Body of pancreas (tissue), 4 donors: ENCODE data around the gene LAX1. TPM values are rescaled to one million over a fixed set of nuclear protein-coding genes. Genes with fewer than 3 reads are reported as not detected.
"Not testable (repeated sequence)": the region's sequence is repeated elsewhere in the genome, so short reads cannot be mapped to it uniquely, and the experiment has no call there.

Experiments used
- ATAC-seq: fragments of 150-250 bp; one replicate; pipeline ENCODE4 v1.9.1; 2016
- DNase-seq, 4 donors: peaks; one replicate each; pipeline ENCODE4 v3.0.0-alpha.2; 2019
- H3K27ac ChIP-seq, 4 donors: fragments of 200-600 bp; sonication (generic); 1 replicate in 3 of 4; 2 replicates in 1 of 4; pipeline versions ENCODE4 v1.5.1 to v1.6.1; 2016 to 2019; ENCODE audit warnings: mild to moderate bottlenecking in 1 of 4, mixed read lengths in 1 of 4, moderate library complexity in 1 of 4
- H3K27me3 ChIP-seq, 2 donors: fragments of 200-600 bp; sonication (generic); one replicate each; pipeline ENCODE4 v1.6.0; 2016; ENCODE audit warnings: mild to moderate bottlenecking in 1 of 2
- H3K36me3 ChIP-seq, 2 donors: fragments of 200-600 bp; sonication (generic); replicated peaks in 1 of 2; 2 replicates each; pipeline ENCODE4 v1.5.1; 2016; ENCODE audit warnings: low read depth in 2 of 2; ENCODE audit not compliant: insufficient read depth in 1 of 2
- H3K4me1 ChIP-seq: fragments of 200-600 bp; sonication (generic); one replicate; pipeline ENCODE4 v1.6.0; 2016
- H3K4me3 ChIP-seq, 2 donors: fragments of 200-600 bp; sonication (generic); 1 replicate in 1 of 2; 2 replicates in 1 of 2; pipeline ENCODE4 v1.5.1; 2016 to 2019
- H3K9me3 ChIP-seq, 3 donors: fragments of 200-600 bp; sonication (generic); 1 replicate in 2 of 3; 2 replicates in 1 of 3; pipeline ENCODE4 v1.5.1; 2016
- CTCF ChIP-seq, 7 experiments: fragments of 450-650 bp in 4 of 7; fragments of 200-600 bp in 3 of 7; sonication (generic) in 3 of 7; IDR thresholded peaks; one replicate each; pipeline ENCODE4 v1.5.1; 2016 to 2019; ENCODE audit warnings: antibody characterized with exemption in 7 of 7
- POLR2A ChIP-seq, 3 donors: fragments of 450-650 bp; IDR thresholded peaks; one replicate each; pipeline ENCODE4 v1.6.1; 2016; ENCODE audit warnings: antibody characterized with exemption in 3 of 3, mild to moderate bottlenecking in 2 of 3
- WGBS, 2 donors: methylation state at CpG; one replicate each; pipeline ENCODE4 v1.1.5; 2017; 5-methylcytosine and 5-hydroxymethylcytosine counted together
- intact Hi-C: fragments of 100-400 bp; cut with DNase I; formaldehyde crosslinking; loops from one replicate; pipeline ENCODE4 v1.15.1; 2023
- total RNA-seq, 2 donors: library from RNA; depleted of rRNA; stranded (reverse); fragments of >200 nt; gene quantifications; one replicate each; pipeline ENCODE4 v1.1.0, GENCODE V29; 2016

The LAX1 gene
- total RNA-seq, 2 donors from 2014 or later, result under 0.01 TPM; not detected in 1

DNA sequence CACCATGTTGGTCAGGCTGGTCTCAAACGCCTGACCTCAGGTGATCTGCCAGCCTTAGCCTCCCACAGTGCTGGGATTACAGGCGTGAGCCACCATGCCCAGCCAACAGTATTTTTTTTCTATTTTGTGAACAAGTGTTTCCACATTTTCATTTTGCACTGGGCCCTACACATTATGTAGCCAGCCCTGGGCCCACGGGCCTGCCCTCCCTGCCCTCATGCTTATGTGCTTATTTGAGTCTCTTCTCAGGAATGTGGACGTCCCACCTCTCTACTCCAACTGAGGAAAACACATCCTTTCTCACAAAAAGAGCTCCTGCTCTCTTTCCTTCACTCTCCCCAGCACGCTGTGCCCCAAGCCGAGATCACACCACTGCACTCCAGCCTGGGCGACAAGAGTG, 17.0 kb downstream of the LAX1 start:
- intact Hi-C loops, result no loop called here
- TF ChIP-seq CTCF (IDR thresholded peaks at IDR 0.05) (no peak), POLR2A (IDR thresholded peaks at IDR 0.05) (no peak)

GRCh38 chr1:203789966-203790365, 25.0 kb downstream of the LAX1 start:
- no peak overlapping the region for H3K27ac ChIP-seq
- no peaks in the 10 kb centered on the region for H3K9me3 ChIP-seq
- DNase-seq (no peak), ATAC-seq (no peak)
- peaks cover 1% of the 10 kb centered on the region for H3K4me1 ChIP-seq
- intact Hi-C loops, result no loop called here
- TF ChIP-seq POLR2A (IDR thresholded peaks at IDR 0.05), result no peak
- no peak for TF ChIP-seq CTCF (IDR thresholded peaks at IDR 0.05)
- no peaks in the 10 kb centered on the region for H3K36me3 ChIP-seq
- H3K4me3 ChIP-seq, result no peak overlapping the region
- 62 to 76% methylated on average over 3 of the region's 3 CpGs for WGBS, 2 donors
- H3K27me3 ChIP-seq, result no peaks in the 10 kb centered on the region

More for the DNA sequence above, 17.0 kb downstream of the LAX1 start:
- no peaks in the 10 kb centered on the region for H3K4me1 ChIP-seq
- H3K27me3 ChIP-seq, result no peaks in the 10 kb centered on the region
- WGBS, 2 donors, result 82 to 85% methylated on average over 6 to 7 of the region's 7 CpGs
- H3K4me3 ChIP-seq, result no peak overlapping the region
- no peaks in the 10 kb centered on the region for H3K36me3 ChIP-seq
- DNase-seq, result no peak
- H3K27ac ChIP-seq, result no peak overlapping the region
- H3K9me3 ChIP-seq, result no peaks in the 10 kb centered on the region
- no peak for ATAC-seq

DNA sequence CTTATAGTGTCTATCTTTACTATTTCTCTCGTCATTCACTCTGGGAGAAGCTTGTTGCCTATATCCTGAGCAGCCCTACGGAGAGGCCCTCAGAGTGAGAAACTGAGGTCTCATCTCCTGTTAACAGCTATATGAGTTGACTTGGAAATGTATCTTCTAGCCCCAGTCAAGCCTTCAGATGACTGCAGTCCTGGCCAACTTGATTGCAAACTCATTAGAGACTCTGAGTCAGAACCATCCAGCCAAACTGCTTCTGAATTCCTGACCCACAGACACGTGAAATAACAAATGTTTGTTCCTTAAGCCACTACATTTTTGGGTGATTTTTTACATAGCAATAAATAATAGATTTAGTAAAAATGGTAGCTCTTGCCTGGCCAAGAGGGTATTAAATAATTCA, 26.5 kb downstream of the LAX1 start:
- Histone ChIP-seq H3K27me3 (no peaks in the 10 kb centered on the region), H3K36me3 (no peaks in the 10 kb centered on the region), H3K4me1 (peaks cover 6% of the 10 kb centered on the region), H3K4me3 (no peak overlapping the region), H3K27ac (no peak overlapping the region), H3K9me3 (no peaks in the 10 kb centered on the region)
- no peak for TF ChIP-seq POLR2A (IDR thresholded peaks at IDR 0.05)
- no peak for TF ChIP-seq CTCF (IDR thresholded peaks at IDR 0.05)
- 78 to 88% methylated on average over 3 of the region's 3 CpGs for WGBS, 2 donors
- DNase-seq (no peak), ATAC-seq (no peak)
- intact Hi-C loops, result no loop called here

GRCh38 chr1:203792486-203792885, 27.5 kb downstream of the LAX1 start:
- Histone ChIP-seq H3K27ac (no peak overlapping the region), H3K4me1 (peaks cover 16% of the 10 kb centered on the region), H3K4me3 (no peak overlapping the region), H3K9me3 (no peaks in the 10 kb centered on the region), H3K36me3 (no peaks in the 10 kb centered on the region), H3K27me3 (no peaks in the 10 kb centered on the region)
- no peak for TF ChIP-seq POLR2A (IDR thresholded peaks at IDR 0.05)
- no peak for TF ChIP-seq CTCF (IDR thresholded peaks at IDR 0.05)
- intact Hi-C loops, result no loop called here
- no peak for DNase-seq
- no peak for ATAC-seq
- WGBS, 2 donors, result 85 to 93% methylated on average over 2 of the region's 2 CpGs

- ATAC-seq, H3K4me3 ChIP-seq, H3K27me3 ChIP-seq, DNase-seq, H3K36me3 ChIP-seq, H3K9me3 ChIP-seq, H3K27ac ChIP-seq, intact Hi-C loops: not testable (repeated sequence)
- H3K4me1 ChIP-seq, result peaks cover 26% of the 10 kb centered on the region
- 90 to 94% methylated on average over 7 of the region's 7 CpGs for WGBS, 2 donors
Observed at GRCh38 chr1:203793561-203793960, 28.6 kb downstream of the LAX1 start.
